Activated CD4-positive, CD25-positive, alpha-beta regulatory T cell (primary cell): ENCODE results near the gene CNNM3.

Experiments
- DNase-seq, 4 experiments: peaks; one replicate each; lab custom pipeline; 2025; lab: John Stamatoyannopoulos, UW

The CNNM3 gene

DNA sequence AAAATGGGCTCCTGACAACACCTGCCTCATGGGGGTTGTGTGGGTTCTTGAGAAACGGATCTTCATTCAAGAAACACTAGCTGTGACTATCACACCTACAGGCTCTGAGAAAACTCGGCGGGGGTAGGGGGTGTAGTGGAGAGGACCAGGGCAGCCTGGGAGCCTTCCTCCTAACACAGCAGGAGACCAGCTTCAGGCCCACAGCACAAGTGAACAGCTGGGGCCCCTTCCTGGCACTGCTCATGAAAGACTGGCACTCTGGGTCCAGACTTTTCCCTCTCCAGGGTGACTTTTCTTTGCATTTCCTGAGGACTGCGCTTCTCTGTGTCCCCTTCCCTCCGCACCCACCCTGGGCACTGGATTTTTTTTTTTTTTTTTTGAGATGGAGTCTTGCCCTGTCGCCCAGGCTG, 61.0 kb downstream of the CNNM3 start:
- no peak for DNase-seq

DNA sequence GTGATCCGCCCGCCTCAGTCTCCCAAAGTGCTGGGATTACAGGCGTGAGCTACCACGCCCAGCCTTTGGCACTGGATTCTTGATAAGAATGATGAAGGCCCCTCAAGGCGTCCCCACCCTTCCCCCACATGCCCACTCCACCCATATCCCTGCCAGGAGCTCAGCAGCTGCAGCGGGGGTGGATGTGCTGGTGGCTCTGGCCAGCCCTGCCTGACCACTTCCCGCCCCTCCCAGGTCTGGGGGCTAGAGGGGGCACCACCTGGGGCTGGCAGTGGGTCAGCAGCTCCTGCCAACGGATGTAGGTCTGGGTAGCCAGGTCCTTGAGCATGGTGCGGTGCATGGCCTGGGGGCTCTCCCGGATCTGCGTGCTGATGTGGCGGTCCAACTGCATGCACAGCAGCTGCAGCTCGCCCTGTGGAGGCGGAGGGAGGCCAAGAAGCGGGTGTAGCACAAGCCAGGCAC, 61.6 kb downstream of the CNNM3 start:
- DNase-seq = no peak

DNA sequence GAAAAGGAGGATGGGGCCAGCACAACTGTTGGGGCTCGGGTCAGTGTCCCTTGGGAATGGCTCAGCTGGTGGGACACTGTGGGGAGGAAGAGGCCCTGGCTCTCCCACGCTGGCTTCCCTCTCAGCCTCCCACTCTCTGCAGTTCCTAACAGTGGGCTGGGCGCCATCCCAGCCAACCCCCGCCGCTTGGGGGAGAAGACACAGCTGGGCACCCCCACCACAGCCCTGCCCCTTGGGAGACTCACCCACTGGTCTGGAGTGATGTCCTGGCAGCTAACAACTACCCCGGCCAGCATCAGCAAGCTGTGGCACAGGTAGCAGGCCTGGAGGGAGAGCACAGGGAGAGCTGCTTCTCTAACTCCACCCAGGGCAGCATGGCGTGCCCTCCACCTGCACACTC, 62.1 kb downstream of the CNNM3 start:
- DNase-seq = no peak

DNA sequence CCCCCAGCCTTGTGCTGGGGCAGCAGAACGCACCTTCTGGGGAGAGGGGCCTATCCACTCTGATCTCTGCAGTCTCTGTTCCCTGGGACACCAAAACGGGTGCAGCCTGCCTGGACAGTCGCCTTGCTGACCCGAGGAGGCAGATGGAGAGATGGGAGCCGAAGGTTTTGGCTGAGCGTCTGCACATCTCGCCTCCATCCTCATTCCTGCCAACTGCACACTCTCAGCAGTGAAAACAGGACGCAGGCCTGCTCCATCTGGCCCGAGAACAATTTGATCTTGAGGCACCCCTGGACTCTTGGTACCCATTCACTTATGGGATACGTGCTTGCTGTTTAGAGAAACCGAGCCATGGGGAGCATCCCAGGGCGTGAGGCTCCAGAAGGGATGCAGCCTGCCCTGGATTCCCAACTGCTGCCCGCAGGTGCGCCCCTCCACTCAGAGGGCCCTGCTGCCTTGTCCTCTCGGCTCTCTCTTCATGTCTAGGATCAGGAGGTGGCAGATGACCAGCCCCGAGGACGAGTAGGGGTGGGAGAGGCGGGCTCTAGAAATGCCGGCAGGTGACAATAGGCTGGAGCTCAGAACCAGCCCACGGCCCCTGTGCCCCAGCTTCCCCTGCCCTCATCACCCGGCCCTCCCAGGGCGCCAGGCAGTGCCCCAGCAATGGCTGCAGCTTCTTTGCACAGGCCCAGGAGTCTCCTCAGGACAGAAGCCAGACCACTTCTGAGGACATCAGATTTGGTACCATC, 62.9 kb downstream of the CNNM3 start:
- DNase-seq = no peak

DNA sequence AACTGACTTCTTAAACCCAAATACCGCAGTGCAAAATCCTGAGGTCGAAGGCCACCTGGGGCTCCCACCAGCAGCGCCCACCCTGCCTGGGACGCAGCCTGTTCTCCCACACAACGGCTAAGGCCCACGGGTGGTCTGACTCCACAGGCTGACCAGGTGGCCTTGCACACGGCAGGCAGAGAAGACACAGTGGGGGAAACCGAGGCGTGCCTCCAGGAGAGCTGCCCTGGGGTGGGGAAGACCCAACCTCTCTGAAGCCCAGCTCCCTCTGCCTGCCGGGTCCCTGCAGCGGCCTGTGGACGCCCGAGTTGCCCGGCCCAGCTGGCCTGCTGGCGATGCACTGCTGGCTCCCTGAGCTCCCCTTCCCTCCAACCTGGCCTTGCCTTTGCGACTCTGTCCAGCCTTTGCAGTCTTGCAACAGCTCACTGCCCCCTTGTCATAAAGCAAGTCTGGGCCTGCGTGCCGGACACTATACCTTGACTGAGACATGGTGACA, 63.5 kb downstream of the CNNM3 start:
- DNase-seq = no peak

DNA sequence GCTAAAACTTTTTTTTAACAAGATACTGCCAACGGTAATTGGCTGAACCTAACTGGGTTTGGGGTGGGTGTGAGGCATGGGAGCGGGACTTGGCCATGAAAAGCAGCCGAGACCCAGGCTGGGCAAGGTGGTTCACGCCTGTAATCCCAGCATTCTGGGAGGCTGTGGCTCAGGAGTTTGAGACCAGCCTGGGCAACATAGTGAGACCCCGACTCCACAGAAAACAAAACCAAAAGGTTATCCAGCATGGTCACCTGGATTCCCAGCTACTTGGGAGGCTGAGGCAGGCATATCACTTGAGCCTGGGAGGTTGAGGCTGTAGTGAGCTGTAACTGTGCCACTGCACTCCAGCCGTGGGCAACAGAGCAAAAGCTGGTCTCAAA, 64.8 kb downstream of the CNNM3 start:
- DNase-seq = no peak

DNA sequence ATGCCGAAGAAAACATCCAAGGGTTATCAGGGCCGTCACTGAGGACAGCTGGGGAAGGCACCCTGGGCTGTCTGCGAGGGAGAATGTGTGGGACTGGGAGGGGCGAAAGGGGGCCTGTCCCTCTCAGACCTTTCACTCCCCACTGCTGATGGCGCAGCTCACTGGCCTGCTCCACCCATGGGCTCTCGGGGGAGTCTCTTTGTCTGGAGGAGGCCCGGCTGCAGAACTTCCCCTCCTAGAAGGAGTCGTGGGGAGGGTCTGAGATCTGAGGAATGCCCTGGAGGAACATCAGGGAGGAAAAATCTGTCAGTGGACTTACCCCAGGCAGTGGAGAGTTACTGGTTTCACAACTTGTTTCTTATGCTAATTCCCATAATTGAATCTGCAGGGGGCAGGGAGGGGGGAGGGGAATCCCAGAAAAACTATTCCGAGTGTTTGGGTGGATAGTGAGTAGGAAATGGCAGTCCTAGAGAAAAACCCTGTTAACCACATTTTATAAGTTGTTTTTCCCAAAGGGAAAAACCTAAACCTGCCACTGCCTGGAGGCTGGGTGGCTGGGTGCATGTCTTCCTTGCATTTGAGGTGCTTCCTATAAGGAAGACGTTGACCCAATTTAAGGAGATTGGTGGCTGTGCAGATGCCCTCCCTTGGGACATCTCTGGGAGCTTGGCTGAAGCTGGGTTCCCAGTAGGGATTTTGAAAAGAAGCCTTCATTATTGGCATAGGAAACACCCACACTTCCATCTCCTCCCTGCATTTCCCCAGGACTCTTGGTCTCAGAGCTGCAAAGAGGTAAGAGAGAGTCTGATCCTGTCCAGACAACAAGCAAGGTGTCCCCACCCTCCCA, 65.5 kb downstream of the CNNM3 start:
- DNase-seq = no peak

DNA sequence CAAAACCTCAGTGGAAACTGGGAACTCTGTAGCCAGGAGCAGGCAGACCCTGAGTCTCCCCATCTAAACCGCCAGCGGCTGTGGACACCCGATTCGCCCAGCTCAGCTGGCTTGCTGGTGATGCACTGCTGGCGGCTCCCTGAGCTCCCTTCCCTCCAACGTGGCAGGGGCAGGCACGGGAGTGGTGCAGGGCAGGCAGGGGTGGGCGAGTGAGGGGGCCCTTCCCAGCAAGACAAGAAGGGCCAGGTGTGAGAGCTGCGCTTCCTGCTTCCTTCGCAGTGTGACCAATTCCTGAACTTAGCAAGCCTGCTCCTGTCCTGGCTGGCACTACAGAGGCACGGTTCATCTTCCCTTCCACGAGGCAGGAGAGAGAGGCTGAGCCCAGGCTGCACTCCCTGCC, 66.2 kb downstream of the CNNM3 start:
- no peak for DNase-seq

DNA sequence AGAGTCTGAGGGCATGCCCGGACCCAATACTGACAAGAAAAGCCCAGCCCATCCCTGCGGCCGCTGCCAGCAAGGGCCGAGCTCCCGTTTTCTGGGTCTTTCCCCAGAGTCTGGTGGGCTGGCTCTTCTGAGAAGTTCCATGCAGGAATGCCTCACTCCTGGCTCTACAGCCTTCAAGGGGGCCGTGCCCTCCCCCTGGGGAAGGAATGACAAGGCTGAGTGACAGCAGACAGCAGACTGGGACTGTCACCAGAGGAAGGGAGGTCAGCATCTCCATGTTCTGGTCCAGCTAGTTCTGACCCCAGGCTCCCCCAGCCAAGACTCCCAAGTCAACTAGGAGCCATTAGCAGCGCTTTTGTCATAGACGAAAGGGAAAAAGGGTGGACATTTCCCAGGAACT, 66.8 kb downstream of the CNNM3 start:
- DNase-seq = no peak

DNA sequence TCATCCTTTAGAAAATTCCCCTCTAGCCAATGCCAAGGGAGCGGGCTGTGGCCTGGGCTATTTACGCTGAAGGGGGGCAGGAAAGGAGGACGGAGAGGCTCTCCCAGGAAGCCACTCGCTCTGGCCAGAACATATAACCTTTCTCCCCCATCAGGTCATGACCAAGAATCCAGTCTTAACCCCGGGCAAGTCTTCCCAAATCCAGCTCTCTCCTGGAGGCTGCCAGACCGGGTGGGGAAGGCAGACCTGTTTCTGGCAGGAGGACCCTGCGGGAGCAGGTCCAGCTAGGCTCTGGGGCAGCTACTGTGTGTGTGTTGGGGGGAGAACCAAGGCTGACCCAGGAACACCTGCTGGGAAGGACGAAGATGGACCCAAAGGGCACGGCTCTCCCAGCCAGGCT, 67.2 kb downstream of the CNNM3 start:
- no peak for DNase-seq
